Limb (tissue), 2 donors: Measurements from ENCODE around the gene MCM3AP.
"Not testable (repeated sequence)": the region's sequence is repeated elsewhere in the genome, so short reads cannot be mapped to it uniquely, and the experiment has no call there.

Source experiments
- DNase-seq, 2 donors: peaks; one replicate each; pipeline ENCODE4 v3.0.0-alpha.2; 2016; ENCODE audit errors: extremely low spot score in 2 of 2

Gene MCM3AP

DNA sequence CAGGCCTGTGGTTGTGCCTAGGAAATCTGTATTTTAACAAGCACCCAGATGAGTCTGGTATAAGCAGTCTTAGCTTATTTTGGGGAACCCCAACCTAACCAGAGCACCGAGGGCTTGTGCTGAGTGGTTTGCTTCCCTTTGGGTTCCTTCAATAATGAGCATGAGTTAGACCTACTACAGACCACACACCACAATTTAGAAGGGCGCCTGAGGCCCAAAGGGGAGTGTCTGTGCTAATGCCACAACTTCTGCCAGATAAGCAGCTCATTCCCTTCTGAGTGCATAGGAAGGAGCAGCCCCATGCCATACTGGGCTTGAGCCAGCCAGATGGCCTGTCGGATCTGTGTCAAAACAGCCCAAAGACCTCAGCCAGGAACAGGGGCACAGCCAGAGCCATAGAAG is 41.5 kb downstream of the MCM3AP start:
- no peak for DNase-seq

DNA sequence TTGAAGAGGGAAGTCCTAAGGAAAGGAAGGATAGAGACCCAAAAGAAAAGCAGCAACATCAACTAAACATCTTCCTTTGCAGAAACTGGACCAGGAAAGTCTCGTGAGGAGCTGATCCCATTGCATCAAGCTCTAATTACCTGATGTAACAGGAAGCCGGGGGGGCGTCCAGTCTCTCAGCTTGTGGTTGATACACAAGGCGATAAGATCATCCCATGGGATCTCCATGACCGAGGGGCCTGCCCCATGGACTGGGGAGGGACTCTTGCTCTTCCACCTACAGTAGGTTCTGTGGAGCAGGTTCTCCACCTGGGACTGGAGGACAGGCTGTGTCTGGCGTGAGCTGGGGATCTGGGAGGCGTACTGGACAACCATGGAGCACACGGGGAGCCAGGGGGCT is 42.1 kb downstream of the MCM3AP start:
- DNase-seq, result no peak

DNA sequence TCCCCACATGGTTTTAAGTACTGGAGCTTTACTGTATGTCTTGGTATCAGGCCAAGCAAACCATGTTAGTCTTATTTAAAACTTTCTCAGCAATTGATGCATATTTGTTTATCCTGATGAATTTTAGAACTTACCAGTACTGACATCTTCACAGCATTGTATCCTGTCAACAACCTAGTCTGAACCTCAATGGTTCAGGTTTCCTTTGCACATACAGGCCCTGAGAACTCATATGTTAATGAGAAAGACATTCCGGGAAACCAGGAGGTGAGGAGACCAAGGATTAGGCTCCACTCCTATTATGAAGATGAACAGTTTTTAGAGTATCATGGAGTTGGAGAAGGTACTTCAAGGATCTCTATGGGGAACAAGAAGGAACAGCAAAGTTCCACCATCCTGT is 43.8 kb downstream of the MCM3AP start:
- not testable (repeated sequence) for DNase-seq

DNA sequence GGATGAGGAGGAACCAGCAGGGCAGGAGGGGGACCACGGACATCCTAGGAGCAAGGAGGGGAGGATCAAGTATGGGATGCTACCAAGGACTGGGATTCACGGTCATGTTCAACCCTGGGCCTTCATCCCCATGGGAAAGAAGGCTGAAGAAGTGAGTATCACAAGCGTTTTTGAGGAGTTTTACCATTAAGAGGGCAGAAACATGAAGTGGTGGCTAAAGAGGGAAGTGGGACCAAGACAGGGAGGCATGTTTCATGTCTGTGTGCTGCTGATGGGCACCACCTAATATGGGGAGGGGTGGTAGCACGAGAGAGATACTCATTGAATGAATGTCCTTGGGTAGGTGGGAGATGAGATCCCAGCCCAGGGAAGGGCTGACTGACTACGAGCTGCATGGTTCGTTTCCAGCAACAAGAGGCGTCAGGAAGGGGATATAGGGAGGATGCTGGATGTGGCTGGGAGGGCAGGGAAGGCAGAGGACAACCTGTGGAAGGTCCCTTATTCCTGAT is 45.5 kb downstream of the MCM3AP start:
- DNase-seq, result no peak

DNA sequence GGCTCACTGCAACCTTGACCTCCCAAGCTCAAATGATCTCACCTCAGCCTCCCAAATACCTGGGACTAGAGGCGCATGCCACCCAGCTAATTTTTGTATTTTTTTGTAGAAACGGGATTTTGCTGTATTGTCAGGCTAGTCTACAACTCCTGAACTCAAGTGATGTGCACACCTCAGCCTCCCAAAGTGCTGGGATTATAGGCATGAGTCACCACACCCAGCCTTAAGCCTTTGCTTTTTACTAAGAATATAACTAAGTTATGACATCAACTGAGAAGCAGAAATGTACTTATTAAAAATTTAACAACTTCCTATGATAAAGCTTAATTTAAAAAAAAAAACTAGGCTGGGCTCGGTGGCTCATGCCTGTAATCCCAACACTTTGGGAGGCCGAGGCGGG is 47.9 kb downstream of the MCM3AP start:
- DNase-seq, result no peak

DNA sequence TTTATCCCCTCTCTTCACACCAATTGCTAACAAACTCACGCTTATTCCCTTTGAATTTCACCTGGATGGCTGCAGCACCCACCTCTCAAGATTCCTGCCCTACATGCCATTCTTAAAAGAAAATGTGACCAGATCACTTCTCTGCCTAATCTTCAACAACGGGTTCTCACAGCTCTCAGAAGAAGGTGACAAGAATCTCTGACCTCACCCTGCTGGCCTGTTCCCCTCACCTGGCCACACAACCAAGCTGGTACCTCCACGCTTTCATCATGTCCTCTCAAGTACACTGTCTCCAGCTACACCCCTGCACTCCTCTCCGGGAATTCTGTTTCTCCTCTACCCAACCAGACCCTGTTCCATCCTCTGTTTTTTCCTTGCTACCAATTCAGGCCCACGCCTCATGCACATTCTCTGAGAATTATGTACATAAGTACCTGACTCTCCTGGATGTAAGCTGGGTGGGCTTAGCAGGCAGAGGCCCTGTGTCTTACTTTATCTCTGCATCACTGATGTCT is 50.9 kb downstream of the MCM3AP start:
- peak in 1 of 2 donors; percentile 3 for DNase-seq

DNA sequence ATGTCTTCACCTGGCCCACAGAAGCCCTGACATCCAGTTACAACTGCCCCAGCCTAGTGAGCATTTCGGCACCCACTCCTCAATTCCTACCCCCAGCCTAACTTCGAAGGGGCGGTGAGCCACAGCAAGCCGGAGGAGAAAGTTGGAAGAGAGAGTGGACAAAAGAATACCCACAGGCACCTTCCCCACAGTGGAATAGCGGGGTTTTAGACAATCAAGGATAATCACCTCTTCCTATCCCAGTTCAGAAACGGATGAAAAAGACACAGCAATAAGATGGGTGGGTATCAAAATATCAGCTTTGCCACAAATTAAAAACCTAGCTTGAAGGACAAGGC is 55.5 kb downstream of the MCM3AP start:
- DNase-seq, result no peak

DNA sequence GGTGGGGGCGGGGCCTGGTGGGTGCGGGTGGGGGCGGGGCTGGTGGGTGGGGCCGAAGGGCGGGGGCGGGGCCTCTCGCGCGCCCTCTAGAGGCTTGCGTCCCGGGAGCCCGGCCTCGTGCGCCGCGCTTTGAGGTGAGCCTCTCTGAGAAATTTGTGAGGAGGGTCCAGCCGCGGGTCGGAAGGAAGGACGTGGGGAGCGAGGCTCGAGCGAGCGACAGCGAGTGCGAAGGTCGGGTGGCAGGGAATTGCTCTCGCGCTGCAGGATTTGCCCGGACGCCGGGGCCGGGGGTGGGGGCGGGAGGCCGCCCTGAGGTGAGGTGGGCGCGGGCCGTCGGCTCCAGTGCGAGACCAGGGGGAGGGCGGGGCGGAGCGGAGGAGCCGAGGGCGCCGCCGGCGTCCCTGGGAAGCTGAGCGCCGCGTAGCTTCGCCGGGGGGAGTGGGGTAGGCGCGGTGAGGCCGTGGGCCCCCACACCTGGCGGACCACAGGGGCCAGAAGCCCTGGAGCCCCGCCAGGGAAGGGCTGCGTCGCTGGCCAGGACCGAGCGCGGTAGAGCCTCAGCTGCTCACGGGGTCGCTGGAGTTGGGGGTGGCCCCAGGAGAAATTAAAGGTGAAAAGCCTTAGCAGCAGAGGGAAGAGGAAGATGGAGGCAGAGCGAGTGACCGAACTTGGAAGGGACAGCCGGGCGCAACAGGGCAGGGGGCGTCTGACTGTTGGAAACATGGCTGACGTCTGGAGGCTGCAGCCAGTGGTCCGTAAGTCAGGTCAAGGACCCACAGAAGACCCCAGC is 56.1 kb downstream of the MCM3AP start:
- DNase-seq, result peak in 1 of 2 donors; percentile 10

DNA sequence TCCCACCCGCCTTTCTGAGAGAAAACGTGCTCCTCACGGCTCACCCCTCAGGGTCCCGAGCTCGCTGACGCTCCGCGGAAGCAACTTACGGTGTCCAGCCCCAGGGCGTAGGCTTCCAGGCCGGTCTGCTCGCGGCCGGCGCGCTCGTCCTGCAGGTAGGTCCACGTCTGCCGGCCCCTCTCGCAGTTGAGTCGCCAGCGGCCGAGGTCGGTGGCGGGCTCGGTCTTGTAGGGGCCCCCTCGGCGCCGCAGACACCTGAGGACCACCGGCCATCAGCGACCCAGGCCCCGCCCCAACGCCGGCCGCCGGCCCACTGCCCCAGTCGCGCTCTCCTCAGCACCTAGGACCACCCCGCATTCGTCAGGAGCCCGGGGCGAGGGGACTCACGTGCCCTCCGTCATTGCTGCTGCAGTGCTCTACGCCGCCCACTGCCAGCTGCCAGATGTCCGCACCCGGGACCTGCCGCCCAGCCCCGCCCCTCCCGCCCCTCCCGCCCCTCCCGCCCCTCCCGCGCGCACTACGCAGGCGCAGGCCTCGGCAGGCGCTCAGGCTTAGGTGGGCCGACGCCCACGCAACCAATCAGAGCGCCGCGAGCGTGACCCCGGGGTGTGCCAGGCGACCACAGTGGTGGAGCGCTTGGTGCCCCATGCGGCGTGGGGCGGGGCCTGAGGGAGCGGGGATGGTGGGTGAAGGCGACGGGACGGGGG is 56.9 kb downstream of the MCM3AP start, which contains the start of gene LSS:
TSS of gene LSS (minus strand) at position 430 of the 707 bp plus-strand sequence. CDS start at position 401, 29 bp downstream.
- peak; percentile 95 to 98 for DNase-seq

DNA sequence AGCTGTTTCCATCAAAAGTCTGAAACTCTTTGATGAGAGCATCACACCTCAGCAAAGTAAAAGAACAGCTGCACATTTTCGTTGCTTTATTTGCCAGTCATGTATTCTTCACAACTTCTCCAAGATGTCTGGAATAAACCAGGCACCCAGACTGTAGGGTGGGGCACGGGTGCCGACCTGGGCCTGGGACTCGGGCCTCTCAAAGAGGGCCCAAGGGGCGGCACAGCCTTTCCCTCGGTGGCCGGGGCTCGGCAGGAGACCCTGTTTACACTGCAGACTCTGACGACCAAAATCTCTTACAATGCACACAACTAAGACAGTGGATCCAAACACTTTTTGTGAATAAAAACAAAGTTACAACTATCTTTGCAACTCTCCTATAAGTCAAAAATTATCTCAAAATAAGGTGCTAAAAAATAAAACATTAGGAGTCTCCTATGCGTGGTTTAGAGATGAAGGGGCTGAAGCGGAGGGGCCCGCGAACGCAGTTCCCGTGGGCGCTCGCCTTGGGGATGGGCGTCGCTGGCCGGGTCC is 57.5 kb downstream of the MCM3AP start:
- peak in 1 of 2 donors; percentile 30 for DNase-seq

DNA sequence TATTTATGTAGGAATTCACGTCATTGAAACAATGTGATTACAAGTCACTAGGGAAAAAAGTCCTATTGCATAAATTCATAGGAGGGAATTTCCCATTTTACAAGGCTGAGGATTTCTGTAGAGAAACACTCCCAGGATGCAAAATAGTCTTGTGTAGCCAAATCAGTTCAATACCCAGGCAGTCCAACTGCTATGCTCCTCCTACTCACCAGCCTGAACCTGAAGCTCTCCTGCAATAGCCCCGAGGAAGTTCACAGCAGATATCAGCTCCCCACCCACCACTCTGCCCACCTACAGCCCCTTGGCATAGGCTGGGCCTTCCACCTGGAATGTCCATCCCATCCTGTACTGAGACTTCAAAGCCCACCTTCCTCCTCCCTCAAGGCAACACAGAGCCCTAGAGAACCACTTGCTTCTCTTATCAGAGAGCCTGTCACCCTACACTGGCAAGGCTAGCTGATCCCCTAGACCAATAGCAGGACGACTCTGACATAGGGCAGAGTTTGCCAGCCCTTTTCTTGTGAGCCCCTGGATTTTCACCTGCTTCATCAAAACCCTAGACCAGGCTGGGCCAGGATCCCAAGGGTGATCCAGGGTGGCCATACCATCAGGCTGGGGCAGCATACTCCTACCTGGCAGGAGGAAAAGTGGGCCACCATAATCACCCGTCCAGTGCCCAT is 58.4 kb downstream of the MCM3AP start:
- DNase-seq, result peak in 1 of 2 donors; percentile 25

DNA sequence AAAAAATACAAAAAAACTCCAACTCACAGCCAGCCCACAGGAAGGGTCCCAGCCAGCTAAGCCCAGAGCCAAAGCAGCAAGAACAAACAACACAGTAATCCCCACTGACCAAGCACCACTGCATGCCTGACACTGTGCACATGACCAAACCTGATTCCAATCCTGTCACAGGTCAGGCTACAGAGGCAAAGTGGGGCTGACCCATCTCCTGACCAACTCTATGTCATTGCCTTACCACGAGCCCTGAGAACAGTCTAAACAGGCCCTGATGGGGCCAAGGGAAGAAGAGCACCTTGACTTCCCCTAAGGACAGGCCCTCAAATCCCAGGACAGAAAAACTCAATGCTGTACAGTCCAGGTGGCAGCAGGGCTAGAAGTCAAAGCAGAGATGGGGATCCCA is 59.3 kb downstream of the MCM3AP start:
- DNase-seq, result peak in 1 of 2 donors; percentile 14

DNA sequence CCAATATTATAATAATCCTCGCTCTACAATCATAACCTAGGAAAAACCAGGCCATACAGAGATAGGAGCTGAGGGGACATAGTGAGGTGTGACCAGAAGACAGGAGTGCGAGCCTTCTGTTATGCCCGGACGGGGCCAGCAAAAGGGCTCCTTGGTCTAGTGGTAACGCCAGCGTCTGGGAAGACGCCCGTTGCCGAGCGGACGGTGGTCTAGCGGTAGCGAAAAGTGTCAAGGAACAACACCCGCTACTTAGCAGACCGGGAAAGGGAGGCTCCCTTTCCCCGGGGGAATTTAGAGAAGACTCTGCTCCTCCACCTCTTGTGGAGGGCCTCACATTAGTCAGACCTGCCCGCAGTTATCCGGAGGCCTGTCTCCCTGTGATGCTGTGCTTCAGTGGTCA is 61.8 kb downstream of the MCM3AP start:
- DNase-seq, result not testable (repeated sequence)

DNA sequence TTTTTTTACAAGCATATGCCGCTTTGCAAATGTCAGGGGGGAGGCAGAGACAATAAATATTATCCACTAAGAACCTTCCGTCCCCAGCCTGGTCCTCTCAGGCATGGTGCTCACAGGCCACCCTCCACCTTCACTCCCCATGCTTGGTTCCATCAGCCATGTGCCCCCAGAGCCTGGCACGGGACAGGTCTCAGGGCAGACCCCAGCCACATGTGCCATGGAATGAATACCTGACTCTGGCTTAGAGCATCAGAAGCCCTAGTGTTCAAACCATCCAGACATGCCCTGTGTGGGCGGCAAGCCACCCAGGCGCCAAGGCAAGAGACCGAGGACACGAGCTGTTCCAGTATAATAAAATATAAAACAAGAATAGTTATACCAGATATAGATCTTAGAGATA is 62.2 kb downstream of the MCM3AP start:
- peak in 1 of 2 donors; percentile 6 for DNase-seq

DNA sequence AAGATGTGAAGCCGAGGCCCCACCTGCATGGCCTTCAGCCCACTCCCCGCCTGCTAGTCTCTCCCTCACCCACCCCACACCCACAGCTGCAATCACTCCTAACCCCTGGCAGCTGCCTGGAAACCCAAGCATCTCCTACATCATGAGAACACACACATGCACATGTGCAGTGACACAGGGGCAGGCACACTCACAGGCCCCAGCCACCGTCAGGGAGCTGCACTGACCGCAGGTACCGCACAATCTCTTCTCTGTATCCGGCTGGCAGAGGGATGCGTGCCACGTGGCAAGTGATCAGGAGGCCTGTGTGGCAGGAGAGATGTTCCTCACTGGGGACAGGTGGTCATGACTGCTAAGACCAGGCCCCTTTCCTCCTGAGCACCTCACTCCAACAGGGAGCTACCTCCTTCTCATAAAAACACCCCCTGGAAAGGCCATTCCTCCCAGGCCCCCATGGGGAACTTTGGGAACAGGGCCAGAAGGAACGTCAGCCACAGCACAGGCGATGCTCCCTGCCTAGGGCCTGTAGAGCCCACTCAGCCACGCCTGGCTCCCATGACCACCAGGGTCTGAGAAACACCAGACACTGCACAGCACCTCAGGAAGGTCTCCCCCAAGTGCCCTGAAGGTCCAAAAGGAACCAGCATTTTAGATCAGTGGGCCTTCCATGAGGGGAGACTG is 62.8 kb downstream of the MCM3AP start:
- DNase-seq, result peak in 1 of 2 donors; percentile 29

DNA sequence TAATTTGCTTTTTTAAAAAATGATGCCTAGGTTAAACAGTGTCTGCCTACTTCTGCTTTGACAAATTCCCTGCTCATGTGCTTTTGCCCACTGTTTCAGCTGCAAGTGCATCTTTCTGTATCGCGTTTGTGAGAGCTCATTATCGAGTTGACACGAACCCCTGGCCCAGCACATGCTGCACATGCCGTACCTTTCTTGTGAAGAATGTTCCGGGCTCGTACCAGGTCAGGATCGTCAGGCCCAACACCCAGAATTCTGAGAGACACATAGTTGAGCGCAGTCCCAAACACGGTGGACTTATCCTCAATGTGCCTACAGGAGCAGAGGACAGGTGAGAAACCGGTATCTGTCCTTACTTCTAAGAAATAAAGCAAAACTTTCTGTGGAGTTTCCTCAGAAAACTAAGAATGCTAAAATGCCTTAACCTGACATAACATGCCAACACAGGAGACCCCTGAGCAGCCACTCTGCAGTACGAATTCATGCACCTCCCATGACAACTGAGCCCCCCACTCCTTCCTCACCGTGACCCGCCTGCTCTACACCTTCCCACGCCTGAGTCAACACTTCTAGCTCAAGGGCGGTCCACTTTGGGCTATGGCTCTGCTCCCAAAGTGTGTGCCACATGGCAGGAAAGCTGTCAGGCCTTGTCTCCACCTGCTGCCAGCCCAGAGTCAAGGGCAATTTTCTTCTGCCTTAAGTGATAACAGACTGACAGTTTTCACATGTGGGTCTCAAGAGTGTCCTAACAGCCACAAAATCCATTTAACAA is 63.6 kb downstream of the MCM3AP start:
- DNase-seq, result peak in 1 of 2 donors; percentile 21

DNA sequence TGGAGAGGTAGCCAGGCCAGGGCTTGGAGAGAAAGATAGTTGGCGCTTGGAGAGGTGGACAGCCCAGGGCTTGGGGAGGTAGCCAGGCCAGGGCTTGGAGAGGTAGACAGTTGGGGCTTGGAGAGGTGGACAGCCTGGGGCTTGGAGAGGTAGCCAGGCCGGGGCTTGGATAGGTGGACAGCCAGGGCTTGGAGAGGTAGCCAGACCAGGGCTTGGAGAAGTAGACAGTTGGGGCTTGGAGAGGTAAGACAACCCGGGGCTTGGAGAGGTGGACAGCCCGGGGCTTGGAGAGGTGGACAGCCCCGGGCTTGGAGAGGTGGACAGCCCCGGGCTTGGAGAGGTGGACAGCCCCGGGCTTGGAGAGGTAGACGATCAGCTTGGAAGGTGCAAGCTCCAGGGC is 64.6 kb downstream of the MCM3AP start:
- no peak for DNase-seq

DNA sequence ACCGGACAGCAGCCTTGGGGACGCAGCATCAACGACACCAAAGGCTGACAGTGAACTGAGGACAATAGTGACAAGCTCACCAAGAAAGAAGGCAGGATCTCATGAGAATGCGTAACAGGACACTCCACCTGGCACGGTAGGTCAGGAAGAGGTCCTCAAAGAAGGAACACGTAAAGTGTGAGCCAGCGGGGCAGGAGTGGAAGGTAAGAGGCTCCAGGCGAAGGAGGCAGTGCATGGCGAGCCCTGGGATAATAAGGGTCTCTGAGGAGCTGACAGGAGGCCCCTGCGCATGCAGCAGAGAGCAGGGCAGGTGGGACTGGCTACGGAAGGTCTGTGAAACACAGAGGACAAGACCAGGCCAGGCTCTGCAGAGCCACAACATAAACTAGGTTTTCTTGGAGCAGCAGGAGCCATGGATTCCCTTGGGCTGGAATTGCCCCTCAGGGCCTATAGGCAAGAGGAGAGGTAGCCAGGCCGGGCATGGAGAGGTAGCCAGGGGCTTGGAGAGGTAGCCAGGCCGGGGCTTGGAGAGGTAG is 65.1 kb downstream of the MCM3AP start:
- DNase-seq, result peak in 1 of 2 donors; percentile 6

DNA sequence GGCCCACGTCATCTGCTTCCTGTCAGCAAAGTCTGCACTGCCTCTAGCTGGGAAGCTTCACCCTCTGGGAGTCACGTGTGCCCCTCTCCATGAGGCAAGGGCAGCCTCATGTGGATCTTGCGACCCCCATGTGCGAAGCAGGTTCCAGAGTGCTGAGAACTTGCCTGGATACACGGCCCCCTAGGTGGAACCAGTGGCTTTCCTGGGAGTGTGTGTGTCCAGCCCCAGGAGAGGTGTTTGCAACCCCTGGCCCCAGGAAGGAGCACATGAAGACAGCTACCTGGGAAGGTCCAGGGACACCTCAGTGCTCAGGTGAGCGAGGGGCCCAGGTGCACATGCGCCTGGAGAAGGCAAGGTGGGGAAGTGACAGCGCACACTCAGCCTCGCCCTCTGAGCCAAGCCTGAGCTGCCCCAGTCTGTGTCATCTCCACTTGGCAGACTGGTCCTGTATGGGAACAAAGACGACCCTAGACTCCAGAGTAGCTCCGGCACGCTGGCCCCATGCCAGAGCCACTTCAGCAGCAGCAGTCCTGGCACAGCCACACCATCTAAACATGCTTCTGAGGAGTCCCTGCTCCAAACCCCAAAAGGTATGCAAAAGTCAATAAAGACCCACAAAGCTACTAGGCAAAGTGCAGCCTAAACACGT is 65.7 kb downstream of the MCM3AP start:
- peak in 1 of 2 donors; percentile 34 for DNase-seq
